ENCODE data around the gene PAPPA. TPM values are rescaled to one million over a fixed set of nuclear protein-coding genes. Genes with fewer than 3 reads are reported as not detected.

The PAPPA gene
- polyA plus RNA-seq, 1 donor = 0.67 TPM

DNA sequence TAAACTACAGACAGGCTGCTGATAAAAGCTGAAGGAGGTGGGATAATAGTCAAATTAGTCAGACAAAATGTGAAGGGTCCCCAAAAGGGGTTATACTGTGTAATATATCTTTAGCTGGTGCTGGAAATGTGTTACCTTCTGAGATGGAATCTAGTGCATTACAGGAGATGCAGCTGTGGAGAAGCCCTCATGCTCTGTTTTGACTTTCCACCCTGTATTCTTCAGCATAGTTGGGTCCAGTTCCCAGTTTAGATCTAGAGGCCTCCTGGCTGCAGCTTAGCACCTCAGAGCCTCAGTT, 122.6 kb downstream of the PAPPA start:
- DNase-seq = no peak

DNA sequence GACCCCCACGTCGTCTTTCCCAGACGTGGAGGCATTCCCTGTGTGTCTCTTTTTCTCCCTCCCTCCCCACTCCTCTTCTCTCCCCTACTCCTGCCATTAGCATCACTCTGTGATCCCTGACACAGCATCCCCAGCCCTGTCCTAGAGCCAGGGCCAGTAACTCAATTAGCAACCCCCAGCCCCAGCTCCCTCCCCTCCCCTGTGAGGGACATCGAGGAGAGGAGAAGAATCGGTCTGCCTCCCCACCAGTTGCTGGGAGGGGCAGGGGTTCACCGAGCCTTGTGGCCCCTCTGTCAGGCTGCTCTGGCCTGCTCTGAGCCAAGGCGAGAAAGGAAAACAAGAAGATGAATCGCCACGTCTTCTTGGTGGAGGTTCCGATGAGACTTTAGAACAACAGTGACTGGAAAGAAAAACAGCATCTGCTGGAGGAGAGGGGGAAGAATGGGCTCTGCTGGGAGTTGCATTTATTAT, 123.1 kb downstream of the PAPPA start:
- no peak for DNase-seq

DNA sequence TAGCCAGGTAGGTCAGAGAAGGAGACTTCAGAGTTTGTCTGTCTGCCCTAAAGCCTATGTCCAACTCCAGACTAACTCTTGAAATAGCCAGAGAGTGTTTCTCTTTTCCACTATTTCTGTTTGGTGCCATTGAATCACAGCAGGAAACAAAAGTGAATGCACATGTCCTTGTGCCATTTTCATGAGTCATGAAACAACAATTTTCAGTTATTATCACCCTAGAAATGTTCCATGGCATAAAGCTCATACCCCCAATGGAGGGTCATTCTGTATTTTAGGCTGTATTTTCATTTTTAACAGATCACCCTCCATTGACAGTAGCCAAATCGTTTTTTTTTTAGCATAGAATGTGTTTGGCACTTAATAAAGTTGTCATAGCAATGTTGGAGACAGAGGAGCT, 124.7 kb downstream of the PAPPA start:
- no peak for DNase-seq

DNA sequence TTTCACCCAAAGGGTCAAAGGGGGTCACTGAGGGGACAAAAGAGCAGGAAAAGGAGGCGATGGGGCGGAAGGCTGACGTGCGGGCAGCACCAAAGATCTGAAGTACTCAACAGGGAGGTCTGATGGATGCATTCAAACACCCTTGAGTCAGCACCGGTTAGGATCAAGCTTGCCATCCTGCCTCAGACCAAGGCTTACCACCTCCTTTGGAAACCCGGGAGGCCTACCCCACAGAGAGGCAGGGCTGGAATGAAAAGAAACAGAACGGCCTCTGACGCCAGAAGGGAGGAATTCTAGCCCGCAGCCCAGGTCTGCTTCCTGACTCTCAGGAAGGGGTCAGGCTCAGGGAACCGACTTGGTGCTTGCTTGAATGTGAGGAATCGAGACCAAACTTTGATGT, 125.6 kb downstream of the PAPPA start:
- no peak for DNase-seq

DNA sequence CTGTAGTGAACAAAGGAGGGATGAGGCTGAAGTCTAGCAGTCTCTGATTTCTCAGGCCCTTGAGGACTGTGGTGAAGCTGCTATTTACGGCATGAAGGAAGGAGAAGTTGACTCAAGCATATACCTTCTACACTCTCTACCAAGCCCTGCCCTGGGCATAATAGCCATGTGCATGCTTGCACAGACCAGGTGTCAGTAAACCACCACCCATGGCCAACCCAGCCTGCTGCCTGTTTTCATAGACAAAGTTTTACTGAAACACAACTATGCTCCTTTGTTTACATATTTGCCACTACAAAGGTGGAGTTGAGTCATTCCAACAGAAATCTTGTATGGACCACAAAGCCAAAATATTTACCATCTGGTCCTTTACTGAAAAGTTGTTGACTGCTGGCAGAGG, 126.9 kb downstream of the PAPPA start:
- no peak for DNase-seq

DNA sequence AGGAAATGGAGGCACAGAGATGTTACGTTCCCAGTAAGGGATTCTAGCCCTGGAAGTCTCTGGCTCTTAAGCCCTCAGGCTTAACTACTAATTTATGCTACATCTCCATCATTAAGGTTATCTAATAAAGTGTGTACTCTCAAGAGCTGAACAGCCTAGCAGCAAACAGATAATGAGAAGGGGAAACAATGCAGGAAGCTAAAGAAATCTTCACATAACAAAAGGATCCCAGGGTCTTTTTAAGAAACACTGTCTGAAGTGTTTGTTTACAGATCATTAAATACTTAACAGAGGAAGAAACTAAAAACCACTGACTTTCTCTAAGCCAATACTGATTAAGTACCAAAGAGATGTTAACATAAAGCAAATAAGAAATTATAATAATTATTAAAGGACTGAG, 129.0 kb downstream of the PAPPA start:
- DNase-seq = no peak

DNA sequence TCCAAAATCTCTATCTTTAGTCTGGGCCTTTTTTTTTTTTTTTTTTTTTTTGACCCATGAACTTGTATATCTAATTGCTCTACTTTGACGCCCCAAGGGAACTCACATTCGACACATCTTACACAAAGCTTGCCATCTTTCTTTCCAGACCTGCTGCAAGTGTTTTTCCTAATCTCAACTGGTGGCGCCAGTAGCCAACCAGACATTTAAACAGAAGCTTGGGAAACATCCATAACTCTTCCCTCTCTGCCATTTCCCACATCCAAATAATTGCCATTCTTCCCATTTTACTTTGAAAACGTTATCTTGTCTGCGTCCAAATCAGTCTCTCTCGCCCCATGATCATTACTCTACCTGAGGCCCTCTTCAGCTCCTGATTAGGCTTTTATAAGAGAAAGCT, 130.9 kb downstream of the PAPPA start:
- no peak for DNase-seq

DNA sequence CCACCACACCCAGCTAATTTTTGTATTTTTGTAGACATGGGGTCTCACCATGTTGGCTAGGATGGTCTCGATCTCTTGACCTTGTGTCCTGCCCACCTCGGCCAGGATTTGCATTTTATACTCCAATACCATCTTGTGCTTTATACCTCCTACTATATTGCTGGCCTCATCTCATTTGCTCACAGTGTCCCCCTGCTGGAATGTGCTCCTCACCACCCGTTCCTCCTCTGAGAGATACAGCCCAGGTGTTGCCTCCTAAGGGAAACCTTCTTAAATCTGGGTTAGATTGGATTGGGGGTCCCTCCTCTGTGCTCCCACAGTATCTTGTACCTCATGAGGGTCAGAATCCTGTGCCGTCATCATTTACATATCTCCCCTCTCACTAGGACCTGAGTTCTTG, 131.7 kb downstream of the PAPPA start:
- no peak for DNase-seq

DNA sequence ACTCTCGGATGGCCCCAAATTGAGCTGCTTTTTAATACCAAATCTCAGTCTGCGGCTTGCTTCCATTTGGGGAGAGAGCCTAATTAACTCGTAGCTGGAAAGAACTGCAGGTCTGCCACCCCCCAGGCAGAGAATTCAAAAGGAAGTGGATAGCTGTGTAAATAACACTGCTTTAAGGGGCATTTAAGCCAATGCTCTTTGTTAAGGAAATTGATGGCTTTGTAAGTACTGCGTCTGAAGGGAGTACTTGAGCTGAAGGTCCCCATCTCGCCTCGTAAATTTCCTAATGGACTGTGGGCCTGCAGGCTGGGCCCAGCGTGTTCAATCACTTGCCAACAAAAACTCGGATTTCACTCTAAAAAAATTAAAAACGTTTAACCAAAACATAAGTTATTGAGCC, 132.7 kb downstream of the PAPPA start:
- DNase-seq = peak; percentile 9

DNA sequence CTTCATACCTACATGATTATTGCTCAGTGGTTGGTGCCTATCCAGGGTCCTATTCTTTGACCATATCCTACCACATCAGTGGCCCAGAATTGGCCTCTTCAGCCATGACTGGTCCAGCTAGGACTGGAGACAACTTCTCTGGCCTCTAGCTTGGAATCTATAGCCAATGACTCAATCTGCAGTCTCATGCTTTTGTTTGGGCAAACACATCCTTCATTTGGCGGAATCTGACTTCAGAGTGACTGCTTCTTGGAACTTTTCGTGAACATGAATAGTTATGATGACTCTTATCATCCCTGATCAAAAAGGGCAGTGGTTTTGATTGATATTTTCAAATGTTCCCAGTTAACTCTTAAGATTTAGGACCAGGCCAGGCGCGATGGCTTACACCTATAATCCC, 134.1 kb downstream of the PAPPA start:
- DNase-seq = no peak

DNA sequence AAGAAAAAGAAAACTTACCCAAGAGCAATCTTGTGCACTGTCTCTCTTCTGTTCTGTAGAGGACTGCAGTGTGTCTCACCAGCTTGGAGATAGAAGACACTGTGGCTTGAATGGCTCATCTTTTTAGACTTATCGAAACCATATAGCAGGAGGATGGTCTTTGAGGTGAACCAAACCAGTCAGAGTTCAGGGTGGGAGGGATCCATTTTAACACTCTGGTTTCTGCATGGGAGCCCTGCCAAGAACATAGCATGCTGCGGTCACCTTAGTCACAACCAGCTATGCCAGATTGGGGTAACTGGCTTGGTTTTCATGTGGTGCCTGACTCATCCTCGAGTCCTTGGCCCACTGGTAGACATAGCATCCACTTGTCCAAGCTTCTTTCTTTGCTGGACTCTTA, 135.1 kb downstream of the PAPPA start:
- no peak for DNase-seq

DNA sequence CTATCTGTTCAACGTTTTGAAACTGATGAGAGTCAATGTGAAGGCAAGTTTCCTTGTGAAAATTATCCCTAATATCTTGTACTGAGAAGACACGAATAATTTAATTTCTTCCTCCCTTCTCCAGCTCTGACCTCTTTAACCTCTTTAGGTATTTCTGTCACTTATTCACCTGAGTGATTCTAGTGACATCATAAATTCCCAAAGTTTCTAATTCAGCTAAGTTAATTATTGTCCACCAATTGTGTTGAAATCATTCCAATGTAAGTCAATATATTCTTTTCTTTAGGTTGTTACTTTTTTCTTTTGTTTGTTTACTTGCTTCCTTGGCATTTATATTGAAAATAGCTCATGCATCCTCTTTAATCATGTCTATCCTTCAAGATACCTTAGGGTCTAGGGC, 143.8 kb downstream of the PAPPA start:
- DNase-seq = no peak

DNA sequence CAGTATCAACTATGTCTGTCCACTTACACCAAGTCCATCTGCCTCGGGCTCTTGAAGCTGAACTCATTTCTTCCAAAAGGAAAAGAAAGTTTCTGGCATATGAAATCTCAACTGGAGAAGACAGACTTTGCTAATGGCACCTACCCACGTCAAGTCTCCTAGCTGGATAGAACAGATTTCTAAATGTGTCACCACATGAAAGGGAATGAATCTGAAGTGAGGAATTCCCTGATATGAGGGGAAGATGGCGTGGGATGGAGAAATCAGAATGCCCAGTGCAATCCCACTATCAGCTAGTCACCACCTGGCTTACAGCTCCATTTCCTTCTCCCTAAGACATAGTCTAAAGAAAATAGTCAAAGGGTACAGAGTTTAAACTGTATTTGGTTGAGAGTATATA, 144.7 kb downstream of the PAPPA start:
- DNase-seq = no peak

DNA sequence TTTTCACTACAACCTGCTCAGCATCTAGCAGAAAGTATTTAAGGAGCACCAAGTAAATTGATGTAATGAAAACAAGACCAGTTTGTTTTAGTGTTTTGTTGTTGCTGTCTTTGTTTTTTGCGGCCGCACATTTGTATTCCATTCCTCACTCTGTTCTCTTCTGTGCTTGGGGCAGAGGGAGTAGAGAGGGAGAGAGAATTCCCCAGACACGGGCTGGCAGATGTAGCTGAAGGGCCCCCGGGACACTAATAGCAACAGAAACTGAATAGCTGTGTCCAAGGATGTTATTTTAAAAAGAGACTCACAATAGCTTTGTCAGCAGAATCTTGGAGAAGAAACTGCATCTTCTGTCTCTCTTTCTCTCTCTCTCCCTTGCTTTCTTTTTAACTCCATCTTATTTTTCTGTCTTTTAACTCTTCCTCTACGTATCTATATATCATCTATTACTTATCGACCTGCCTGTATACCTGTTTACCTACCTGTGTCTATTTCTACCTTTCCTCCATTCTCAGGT, 145.3 kb downstream of the PAPPA start:
- no peak for DNase-seq

DNA sequence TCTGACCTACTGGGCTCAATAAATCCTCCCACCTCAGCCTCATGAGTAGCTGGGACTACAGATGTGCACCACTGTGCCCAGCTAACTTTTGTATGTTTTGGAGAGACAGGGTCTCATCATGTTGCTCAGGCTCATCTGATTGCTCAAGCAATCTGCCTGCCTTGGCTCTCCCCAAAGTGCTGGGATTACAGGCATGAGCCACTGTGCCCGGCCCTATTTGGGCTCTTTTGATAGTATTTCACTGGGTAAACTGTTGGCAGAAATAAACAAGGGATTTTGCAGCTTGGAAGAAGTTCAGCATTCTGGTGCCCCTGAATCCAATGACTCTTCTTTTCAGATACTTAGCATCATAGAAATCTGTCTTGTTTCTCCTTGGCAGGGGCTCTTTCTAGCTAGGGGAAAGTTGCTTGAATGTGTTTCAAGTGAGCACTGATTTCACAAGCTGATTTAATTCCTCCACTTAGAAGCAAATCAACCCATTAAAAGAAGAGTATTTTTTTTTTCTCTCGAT, 146.8 kb downstream of the PAPPA start:
- no peak for DNase-seq

DNA sequence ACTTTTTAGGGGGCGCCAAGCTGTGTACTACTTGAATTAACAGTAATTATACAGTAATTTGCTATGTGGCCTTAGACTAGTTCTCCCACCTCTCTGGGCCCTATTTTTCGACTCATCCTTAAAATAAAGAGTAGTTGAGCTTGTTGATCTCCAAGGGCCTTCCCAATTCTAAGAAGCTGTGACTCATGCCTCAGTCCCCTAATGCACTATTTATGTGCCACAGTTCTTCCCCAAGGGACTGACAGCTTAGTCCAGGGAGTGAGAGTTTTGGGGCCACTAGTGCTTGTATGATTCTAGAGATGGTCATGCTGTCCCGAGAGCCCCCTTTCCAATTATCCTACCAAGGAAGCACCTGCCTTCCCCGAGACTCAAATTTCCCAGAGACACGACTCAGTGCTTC, 149.7 kb downstream of the PAPPA start:
- DNase-seq = no peak

DNA sequence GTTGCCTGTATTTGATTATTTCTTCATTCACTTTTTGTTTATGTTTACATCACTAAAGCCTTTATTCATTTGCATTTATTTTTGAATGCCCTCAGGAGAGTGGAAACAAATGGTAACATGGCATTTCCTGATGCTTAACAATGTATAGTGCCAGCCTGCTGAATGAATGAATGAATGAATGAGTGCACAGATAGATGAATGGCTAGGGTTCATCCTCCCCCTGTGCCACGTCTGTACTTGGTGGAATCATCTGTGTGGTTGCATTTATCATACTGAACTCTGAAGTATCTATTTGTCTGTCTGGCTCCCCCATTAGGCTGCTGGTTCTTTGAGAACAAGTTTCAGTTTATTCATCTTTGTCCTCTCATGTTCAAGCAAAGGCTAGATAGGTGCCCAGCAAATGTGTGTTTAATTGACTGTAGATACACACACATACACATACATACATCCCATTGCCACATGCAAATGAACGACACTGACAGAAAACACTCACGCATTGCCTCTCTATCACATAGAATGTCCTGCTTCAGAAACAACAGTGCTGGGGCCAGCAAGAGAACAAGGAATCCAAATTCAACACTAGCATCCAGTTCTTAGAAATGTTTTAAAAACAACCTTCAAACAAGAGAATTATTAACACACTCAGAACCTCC, 150.4 kb downstream of the PAPPA start:
- no peak for DNase-seq

DNA sequence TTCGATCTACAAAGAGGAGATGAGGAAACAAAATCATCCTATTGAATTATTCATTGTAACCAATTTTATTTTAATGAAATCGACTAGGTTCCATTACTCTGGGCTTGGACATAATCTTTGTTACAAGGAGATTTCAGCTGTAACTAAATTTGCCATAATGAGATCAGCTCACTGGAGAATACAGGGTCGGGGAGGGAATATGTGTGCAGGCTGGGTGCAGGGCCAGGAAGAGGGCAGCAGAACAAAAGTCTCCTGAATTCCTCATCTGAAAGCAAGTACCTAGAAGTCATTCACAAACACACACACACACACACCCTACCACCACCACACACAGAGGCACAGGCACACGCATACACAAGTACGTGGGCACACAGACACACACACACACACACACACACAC, 151.2 kb downstream of the PAPPA start:
- no peak for DNase-seq

DNA sequence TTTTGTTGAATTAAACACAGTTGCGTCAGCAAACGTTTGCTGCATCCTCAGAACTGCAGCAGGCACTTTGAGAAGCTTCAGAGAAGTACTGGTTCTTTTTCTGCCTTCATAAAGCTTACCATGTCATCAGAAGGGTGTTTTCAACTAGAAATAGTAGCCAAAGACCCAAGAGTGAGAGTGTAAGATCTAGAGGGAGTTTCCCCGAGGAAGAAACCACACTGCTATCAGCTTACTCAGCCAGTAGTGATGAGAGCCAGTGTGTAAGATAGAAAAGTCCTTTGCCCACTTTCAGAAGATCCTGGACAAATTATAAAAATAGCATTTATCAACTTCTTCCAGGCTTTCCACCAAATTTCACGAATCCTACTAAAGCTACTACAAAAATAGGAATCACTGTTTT, 154.5 kb downstream of the PAPPA start:
- no peak for DNase-seq

DNA sequence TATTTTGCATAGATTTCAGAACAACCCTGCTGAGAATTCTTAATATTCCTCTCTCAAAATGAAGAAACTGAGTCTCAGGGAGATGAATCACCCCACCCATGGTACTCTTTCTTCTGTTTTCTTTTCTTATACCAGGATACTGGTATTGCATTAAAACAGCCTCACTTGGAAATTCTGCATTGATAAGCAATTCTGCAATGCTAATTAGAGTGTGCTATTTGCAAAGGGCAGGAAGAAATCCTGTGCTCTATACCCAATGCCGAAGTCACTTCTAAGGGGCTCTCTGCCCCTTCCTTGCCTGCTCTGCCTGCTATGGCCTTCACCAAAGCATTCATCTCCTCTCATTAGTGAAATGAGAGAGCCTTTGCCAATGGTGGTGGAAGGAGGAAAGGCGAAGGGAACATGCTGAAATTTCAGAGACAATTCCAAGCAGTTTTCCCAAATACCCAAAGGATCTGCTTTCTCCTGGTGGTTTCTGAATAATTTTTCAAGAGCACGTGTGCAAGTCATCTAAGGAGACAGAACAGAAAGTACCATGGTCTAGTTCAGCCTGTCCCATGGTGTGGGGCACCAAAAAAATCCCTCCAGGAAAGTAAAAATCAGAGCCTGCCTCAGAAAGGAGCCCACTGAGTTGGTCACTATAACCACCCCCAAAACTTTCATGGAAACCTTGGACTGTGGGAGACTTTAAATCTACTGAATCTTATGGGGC, 156.5 kb downstream of the PAPPA start:
- no peak for DNase-seq

DNA sequence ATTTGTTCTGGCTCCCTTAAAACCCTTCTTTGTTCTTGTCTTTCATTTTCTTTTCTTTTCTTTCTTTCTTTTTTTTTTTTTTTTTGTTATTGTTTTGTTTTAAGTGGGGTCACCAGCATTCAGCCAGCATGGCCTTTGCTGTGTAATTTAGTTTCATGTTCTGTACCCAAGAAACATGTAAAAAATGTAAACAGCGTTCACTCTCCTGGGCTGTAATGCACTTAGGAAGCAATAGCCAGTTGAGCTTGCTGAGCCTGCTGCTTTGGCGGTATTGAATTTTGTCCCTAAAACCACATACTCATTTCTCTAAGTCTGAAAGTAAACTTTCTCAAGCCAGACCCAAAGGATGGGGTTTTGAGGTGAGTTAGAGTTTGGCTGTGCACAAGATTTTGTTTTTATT, 158.6 kb downstream of the PAPPA start:
- DNase-seq = no peak

DNA sequence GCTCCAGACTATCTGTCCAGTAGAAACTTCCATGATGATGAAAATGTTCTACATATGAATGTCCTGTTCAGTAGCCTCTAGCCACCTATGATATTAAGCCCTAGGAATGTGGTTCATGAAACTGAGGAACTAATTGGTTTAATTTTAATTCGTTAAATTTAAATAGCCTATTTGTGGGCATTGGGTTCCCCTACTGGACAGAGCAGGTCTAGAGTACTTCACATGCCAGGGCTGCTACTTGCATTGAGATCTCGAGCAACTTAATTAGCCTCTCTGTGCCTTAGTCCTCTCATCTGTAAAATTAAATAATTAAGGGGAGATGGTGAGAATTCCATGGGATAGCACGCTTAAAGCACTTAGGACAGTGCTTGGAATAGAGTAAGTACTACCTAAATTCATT, 160.0 kb downstream of the PAPPA start:
- no peak for DNase-seq

DNA sequence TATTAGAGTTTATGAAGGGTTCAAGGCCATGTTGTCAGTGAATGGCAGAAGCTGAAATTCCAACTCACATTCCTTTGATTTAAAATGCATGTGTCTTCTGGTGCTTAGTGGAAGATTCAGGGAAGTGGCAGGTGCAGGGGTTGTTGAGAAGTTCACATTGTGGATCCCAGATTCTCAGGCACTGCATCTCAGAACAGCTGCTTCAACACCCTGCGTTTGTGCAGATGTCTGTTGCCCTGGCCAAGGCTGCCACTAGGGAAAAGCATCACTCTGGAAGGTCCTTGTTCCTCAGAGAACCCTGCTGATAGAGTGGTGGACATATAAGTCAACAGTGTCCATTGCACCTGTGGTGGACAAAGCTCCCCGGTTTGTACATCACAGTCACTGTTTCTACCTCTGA, 162.7 kb downstream of the PAPPA start:
- DNase-seq = no peak

DNA sequence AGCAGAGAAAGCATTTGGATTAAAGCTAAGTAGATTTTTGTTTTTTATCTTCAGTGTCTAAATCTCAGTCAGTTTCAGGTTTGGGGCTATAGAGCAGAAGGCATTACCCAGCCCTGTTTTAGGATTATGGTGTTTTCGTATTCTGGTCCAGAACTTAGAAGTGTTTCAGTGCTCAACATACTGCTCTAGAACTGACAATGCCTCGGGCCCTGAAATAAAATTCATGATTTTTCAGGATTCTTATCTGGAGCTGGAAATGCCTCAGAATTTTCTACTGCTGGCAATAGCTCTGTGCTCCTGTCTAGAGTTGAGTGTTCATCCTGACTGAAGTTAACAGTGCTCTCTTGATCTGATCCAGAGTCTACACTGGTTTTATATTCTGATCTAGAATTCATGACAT, 163.9 kb downstream of the PAPPA start:
- no peak for DNase-seq

All from hindlimb muscle (tissue), 1 donor.